ENCODE data around the gene CCDC172. TPM values are rescaled to one million over a fixed set of nuclear protein-coding genes. Genes with fewer than 3 reads are reported as not detected.

The CCDC172 gene
- total RNA-seq, 4 donors from 2014 or later: not detected

GRCh38 chr10:116325987-116326386 lies 1.7 kb downstream of the CCDC172 start:
- no peak for DNase-seq
- H3K27ac ChIP-seq: no peak overlapping the region
- intact Hi-C loops (cut with DNase I): no loop called here
- no peak for TF ChIP-seq CTCF (IDR thresholded peaks at IDR 0.05)
- TF ChIP-seq POLR2A (IDR thresholded peaks at IDR 0.05): no peak
- H3K4me3 ChIP-seq: no peak overlapping the region
- peaks cover 0 to 4% (median 0%) of the 10 kb centered on the region in 4 donors for H3K27me3 ChIP-seq
- H3K4me1 ChIP-seq: no peaks in the 10 kb centered on the region
- H3K9me3 ChIP-seq: no peaks in the 10 kb centered on the region
- WGBS, 2 donors: 63 to 67% methylated on average over 2 of the region's 2 CpGs
- H3K36me3 ChIP-seq: no peaks in the 10 kb centered on the region

GRCh38 chr10:116329153-116329552 lies 4.9 kb downstream of the CCDC172 start:
- WGBS, 2 donors: 100% methylated on average over 1 of the region's 1 CpG
- Histone ChIP-seq H3K4me1 (no peaks in the 10 kb centered on the region), H3K9me3 (no peaks in the 10 kb centered on the region), H3K4me3 (no peak overlapping the region), H3K27me3 (peaks cover 0 to 4% (median 0%) of the 10 kb centered on the region in 4 donors), H3K36me3 (no peaks in the 10 kb centered on the region), H3K27ac (no peak overlapping the region)
- TF ChIP-seq POLR2A (IDR thresholded peaks at IDR 0.05) (no peak), CTCF (IDR thresholded peaks at IDR 0.05) (no peak)
- DNase-seq: no peak
- intact Hi-C loops (cut with DNase I): no loop called here

GRCh38 chr10:116331815-116332214 lies 7.6 kb downstream of the CCDC172 start:
- TF ChIP-seq POLR2A (IDR thresholded peaks at IDR 0.05): no peak
- TF ChIP-seq CTCF (IDR thresholded peaks at IDR 0.05): no peak
- Histone ChIP-seq H3K9me3 (no peaks in the 10 kb centered on the region), H3K27ac (no peak overlapping the region), H3K27me3 (no peaks in the 10 kb centered on the region), H3K4me3 (no peak overlapping the region), H3K4me1 (no peaks in the 10 kb centered on the region), H3K36me3 (no peaks in the 10 kb centered on the region)
- intact Hi-C loops (cut with DNase I): no loop called here
- WGBS, 2 donors: 50 to 55% methylated on average over 2 of the region's 2 CpGs
- DNase-seq: no peak

DNA sequence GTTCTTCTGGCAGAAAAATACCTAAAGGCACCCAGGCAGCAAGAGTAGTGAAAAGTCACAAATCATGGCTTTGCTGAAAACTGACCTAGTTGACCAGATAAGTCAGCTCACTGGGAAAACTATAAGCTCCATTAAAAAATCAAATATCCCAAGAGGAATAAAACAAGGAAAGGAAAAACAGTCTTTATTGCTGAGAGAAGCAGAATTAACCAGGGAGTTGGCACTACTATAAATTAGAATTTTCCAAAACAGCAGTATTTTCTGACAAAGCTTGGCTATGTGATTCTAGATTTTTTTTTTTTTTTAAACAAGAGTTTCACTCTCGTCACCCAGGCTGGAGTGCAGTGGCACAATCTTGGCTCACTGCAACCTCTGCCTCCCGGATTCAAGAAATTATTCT lies 12.6 kb downstream of the CCDC172 start:
- intact Hi-C loops (cut with DNase I): no loop called here
- Histone ChIP-seq H3K36me3 (no peaks in the 10 kb centered on the region), H3K4me3 (no peak overlapping the region), H3K9me3 (no peaks in the 10 kb centered on the region), H3K27ac (no peak overlapping the region), H3K27me3 (no peaks in the 10 kb centered on the region), H3K4me1 (no peaks in the 10 kb centered on the region)
- DNase-seq: no peak
- no peak for TF ChIP-seq CTCF (IDR thresholded peaks at IDR 0.05)
- TF ChIP-seq POLR2A (IDR thresholded peaks at IDR 0.05): no peak
- WGBS, 2 donors: 62 to 72% methylated on average over 2 of the region's 2 CpGs

GRCh38 chr10:116352125-116352524 lies 27.9 kb downstream of the CCDC172 start:
- Histone ChIP-seq H3K4me3 (no peak overlapping the region), H3K27me3 (no peaks in the 10 kb centered on the region), H3K9me3 (no peaks in the 10 kb centered on the region), H3K4me1 (no peaks in the 10 kb centered on the region), H3K27ac (no peak overlapping the region), H3K36me3 (no peaks in the 10 kb centered on the region)
- intact Hi-C loops (cut with DNase I): no loop called here
- TF ChIP-seq POLR2A (IDR thresholded peaks at IDR 0.05): no peak
- TF ChIP-seq CTCF (IDR thresholded peaks at IDR 0.05): no peak
- no peak for DNase-seq

Measured in esophagus squamous epithelium (tissue), 5 donors.